ENCODE measurements around the gene EPHA8.

DNA sequence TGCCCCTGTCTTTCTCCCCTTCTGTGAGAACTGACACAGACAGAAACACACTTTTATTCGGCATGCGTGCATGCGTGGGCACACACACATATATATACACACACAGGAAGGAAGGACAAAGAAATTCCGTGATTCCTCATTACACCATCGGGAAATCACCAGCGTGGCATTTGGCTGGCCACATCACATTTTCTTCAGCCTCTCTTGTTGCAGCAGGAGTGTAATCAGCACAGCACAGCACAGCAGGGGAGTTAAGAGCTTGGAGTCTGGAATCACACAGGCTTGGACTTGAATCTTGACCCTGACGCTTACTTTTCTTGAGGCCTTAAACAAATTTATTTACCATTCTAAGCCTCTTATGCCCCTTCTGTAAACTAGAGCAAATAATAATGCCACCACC is 45.3 kb upstream of the EPHA8 start:
- TF ChIP-seq CTCF (IDR thresholded peaks at IDR 0.05; ENCODE audit: insufficient read depth, low read depth, low read length) = no peak
- no peak for TF ChIP-seq EZH2 (IDR thresholded peaks at IDR 0.05; ENCODE audit: insufficient read depth, low read length)

Data from astrocyte (in vitro differentiated cells and primary cell).